A204.1 (cell line): ENCODE measurements around the gene CCNF.
"Not testable (repeated sequence)": the region's sequence is repeated elsewhere in the genome, so short reads cannot be mapped to it uniquely, and the experiment has no call there.

ENCODE experiments used
- FAIRE-seq: peaks from 2 replicates; lab custom pipeline; 2012; peaks lifted over from hg19 to GRCh38; lab: Jason Lieb, UNC

Gene CCNF

DNA sequence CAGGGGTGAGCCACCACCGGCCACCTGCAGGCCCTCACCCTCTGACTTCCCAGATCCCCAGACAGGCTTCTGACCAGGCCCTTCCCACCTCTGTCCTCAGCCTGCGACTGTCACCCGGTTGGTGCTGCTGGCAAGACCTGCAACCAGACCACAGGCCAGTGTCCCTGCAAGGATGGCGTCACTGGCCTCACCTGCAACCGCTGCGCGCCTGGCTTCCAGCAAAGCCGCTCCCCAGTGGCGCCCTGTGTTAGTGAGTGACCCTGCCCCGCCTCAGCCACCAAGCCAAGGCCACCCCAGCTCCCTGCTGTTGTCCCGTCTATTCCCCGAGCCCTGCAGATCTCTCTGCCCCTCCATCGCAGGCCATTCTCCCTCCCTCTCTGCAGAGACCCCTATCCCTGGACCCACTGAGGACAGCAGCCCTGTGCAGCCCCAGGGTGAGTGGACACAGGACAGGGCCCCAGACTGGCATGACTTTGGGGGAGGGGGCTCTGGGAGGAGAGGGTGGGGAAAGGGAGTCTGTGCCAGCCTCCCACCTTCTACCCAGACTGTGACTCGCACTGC is 43.7 kb downstream of the CCNF start:
- FAIRE-seq: no peak

- no peak for FAIRE-seq
Measured at GRCh38 chr16:2473446-2473926, 44.2 kb downstream of the CCNF start.

- no peak for FAIRE-seq
Measured at GRCh38 chr16:2473999-2474876, 45.0 kb downstream of the CCNF start.

GRCh38 chr16:2474877-2475412 is 45.7 kb downstream of the CCNF start, which contains the start of gene TBC1D24:
TBC1D24 (plus strand) TSS chr16:2475127; CDS start chr16:2496149, 21,022 bp downstream.
- no peak for FAIRE-seq

DNA sequence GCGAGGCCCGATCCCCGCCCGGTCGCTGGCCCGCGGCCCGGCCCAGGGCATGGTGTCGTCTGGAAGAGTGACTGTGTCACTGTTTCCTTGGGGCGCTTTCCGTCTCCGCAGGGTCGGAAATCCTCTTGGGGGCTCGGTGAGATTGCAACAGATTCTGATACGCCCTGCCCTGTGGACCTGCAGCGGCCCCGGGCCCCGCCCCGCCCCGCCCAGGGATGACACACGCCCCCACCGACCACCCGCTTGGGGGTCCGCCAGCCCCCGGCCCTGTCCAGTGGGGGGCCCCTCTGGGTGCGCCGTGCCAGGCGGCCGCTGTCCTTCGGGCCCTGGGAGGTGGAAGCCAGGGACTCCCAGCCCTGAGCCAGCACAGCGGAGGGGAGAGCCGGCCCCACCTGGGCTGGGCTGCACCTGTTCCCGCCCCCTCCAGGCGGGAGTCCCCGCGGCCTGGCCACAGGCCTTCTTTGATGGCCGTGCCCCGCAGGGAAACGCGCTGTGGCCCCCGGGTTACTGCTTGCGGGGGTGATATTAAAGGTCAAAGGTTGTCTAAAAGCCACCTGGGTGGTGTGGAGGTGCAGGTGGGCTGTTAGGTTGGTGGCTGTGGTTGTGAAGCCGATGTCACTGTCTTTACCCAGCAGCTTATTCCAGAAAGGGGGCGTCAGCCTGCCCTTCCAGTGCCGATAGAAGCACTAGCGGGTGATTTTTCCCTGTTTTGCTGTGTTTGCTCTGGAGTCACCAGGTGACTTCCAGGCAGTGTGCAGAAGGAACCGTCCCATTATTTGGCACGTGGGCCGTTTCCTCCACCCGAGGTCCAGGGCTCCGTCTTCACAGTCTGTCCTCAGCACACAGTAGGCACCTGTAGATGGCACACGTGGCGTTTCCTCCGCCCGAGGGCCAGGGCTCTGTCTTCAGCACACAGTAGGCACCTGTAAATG is 46.4 kb downstream of the CCNF start:
- FAIRE-seq: no peak

GRCh38 chr16:2476345-2476720 is 47.1 kb downstream of the CCNF start:
- no peak for FAIRE-seq

GRCh38 chr16:2476741-2477140 is 47.5 kb downstream of the CCNF start:
- FAIRE-seq: no peak

DNA sequence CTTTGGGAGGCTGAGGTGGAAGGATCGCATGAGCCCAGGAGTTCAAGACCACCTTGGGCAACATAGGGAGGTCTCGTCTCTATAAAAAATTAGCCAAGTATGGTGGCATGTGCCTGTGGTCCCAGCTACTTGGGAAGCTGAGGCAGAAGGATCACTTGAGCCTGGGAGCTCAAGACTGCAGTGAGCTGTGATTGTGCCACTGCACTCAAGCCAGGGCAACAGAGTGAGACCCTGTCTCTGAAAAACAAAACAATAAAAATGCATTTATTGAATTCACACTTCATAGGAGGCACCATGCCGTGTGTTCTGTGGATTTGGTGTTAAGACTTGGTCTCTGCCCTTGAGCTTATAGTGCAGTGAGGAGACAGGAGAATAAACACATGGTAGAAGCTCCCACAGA is 48.1 kb downstream of the CCNF start:
- FAIRE-seq: no peak

DNA sequence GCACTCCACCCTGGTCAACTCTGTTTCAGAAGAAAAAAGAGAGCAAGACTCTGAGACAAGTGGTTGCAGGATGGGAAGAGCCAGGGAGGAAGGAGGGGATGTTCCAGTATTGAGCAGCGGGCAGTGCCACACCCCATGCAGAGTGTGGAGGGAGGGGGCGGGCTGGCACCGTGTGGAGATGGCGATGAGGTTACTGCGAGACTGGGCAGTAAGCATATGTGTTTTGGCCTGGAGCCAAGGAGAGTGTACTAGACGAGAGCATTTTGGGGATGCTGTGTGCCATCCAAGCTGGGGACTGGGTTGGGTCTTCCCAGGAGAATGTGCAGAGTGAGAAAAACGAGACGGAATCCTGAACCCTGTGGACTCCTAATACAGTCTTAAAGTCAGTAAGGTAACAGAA is 49.0 kb downstream of the CCNF start:
- no peak for FAIRE-seq

DNA sequence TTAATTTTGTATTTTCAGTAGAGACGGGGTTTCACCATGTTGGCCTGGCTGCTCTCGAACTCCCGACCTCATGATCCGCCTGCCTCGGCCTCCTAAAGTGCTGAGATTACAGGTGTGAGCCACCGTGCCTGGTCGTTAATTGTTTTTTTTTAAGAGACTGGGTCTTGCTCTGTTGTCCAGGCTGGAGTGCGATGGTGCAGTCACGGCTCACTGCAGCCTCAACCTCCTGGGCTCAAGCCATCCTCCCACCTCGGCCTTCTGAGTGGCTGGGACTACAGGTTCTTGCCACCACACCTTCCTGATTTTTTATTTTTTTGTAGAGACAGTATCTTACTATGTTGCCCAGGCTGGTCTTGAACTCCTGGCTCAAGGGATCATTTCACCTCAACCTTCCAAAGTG is 50.7 kb downstream of the CCNF start:
- not testable (repeated sequence) for FAIRE-seq

- no peak for FAIRE-seq
Measured at GRCh38 chr16:2480948-2481347, 51.7 kb downstream of the CCNF start.

DNA sequence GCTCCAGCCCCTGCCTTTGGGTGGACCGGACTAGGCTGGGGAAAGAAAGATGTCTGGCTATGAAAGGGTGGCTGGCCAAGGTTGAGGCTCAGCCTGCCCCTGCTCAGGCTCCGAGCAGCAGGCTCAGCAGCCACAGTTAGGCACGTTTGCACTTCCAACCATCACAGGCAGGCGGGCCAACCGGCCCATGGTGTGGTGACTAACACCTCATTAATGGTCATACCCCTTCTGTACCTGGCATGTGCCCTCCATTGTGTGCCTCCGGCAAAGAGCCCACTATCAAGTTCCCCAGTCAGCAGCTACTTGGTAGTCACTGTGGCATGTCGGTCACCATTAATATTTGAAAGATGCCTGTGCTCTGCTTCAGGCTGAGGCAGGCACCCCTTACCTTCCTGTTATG is 52.4 kb downstream of the CCNF start:
- no peak for FAIRE-seq

DNA sequence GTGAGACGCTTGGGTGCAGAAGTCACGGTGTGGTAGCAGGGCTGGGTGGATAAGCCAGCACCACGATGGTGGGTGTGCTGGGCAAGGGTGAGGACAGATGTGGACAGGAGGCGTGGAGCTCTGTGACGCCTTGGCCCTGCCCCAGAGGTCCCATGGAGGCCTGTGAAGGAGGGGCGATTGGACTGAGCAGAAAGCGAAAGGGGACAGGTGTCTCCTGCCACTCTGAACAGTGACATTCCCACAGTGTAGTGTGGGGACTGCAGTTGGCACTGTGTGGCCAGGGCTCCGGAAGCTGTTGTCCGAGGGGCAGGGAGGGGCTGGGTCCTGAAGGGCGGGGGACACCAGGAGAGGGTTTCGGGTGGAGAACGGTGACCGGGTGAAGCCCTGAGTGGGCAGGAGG is 53.0 kb downstream of the CCNF start:
- FAIRE-seq: no peak

- no peak for FAIRE-seq
Measured at GRCh38 chr16:2482708-2483534, 53.7 kb downstream of the CCNF start.

DNA sequence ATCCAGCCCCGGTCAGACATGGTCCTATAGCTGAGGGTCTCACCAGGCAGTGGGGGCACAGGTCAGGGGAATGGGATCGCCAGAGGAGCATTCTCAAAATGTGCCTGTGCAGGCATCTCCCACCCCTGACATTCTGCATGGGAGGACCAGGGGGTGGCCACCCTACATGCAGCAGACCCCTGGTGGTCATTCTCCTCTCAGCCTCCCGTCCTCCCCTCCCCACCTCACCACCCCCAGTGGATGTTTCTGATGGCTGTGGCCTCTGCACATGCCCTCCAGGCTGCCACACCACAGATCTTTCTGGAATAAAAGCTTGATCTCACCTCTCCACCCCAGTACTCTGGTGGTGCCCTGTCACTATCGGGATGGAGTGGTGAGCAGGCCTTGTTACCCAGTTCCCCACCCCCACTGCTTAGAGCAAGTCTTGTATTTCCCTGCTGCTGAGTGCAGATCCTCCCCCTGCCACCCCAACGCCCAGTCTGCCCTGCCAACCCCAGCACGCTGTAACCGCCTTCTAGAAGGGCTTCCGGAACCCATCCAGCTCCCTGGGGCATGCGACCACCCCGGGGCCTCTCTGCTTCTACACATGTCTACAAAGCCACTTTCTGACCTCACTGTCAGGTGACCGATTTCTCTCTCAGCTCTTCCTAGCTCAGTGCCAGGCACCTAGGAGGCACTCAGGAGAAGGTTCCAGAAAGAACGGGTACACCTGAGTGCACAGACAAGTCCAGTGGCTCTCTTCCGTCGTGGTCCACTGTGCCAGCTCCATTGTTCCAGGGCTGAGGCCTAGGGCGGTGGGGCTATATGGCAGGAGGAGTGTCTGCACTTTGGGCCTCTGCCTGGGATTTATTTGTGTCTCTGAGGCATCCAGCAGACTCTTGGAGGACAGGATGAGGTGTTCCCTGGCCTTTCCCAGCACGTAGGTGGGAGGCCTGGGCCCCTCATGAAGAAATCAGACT is 55.0 kb downstream of the CCNF start:
- FAIRE-seq: no peak

- no peak for FAIRE-seq
Measured at GRCh38 chr16:2484898-2485508, 55.8 kb downstream of the CCNF start.

DNA sequence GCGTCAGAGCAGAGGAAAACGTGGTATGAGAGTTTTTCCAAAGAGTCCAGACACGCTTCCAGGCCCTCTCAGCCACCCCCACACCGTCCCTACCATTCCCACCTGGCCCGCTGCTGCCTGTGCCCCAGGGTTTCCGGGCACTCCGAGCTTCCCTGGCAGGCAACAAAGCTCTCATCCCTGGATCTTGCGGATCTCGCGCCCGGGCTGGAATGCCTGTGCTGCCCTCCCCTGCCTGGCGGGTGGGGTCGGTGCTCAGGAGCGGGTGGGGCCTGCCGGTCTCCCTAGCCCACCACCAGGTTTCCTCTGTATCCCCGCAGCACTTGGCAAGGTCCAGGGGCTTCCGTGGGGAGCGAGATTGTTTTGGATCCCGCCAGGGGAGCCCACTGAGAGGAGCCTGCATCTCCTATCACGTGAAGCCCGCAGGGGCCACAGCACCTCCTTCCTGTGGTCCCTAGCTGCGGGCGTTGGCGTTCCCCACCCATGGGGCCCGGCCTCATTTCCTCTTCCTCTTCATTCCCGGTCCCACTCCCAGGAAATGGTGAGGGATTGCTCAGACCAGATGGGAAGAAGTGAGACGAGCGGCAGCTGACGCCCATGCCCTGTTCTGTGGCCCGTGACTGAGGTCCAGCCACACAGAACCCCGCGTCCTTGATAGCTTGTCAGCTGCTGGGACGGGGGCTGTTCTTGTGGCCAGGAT is 56.7 kb downstream of the CCNF start:
- no peak for FAIRE-seq

DNA sequence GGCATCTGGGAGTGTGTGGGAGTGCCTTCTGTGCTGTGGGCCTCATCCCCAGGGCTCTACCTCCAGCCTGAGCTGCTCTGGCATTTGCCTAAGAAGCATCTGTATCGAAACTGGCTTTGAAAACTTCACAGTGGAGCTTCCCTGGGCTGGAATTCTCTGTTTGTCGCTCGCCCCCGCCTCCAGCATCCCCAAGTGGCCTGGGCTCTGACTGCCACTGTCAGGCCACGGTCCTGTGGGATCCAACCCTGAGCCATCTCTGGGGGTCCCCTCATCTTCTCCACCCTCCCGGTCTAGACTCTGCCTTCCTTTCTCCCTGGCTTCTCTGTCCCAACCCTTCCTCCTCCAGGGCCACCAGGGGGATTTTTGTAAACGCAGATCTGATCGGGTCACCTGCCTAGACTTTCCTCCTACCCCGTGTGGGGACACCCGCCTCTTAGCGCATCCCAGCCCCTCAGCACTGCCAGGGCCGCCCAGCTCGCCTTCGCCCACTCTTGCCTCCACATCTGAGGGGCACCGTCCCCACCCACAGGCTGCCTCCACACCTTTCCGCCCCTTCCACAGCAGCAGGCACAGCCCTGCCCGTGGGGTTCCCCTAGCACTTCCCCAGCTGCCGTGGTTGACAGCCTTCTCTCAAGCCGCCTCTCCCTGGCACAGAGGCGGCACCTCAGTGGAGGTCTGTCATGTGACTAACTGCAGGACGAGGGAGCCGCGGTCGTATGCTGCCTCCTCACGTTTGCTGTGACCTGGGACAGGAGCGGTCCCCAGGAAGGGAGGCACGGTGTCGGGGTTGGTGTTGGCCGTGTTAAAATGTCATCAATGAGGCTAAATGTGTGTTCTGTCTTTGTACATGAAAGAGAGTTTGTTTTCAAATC is 57.6 kb downstream of the CCNF start:
- FAIRE-seq: no peak
